SU-DHL-6 (cell line): ENCODE measurements around the gene MKRN1.

Experiments used
- H2AFZ ChIP-seq: fragments of 200-600 bp; sonication (generic); 2 replicates; pipeline ENCODE4 v1.6.1; 2014; ENCODE audit warnings: low read depth, mild to moderate bottlenecking, moderate library complexity, mixed read lengths, antibody characterized with exemption, low read length; ENCODE audit not compliant: severe bottlenecking
- H3F3A ChIP-seq: fragments of 200-600 bp; shearing (Covaris generic); 2 replicates; pipeline ENCODE4 v1.6.0; 2016; ENCODE audit warnings: antibody characterized with exemption, mild to moderate bottlenecking; ENCODE audit not compliant: insufficient read depth
- H3K27ac ChIP-seq: fragments of 200-600 bp; sonication (generic); 2 replicates; pipeline ENCODE4 v1.5.1; 2016; ENCODE audit warnings: low read depth, mild to moderate bottlenecking, low read length, moderate library complexity, mixed read lengths
- H3K27me3 ChIP-seq: fragments of 200-600 bp; sonication (generic), shearing (Covaris generic); 2 replicates; pipeline ENCODE4 v1.6.0; 2014; ENCODE audit warnings: mild to moderate bottlenecking, low read length
- H3K36me3 ChIP-seq: fragments of 200-600 bp; sonication (generic); 2 replicates; pipeline ENCODE4 v1.6.1; 2014; ENCODE audit warnings: mild to moderate bottlenecking, low read length, mixed read lengths
- H3K4me2 ChIP-seq: fragments of 300-600, 200-600 bp; shearing (Covaris generic), sonication (generic); 2 replicates; pipeline ENCODE4 v1.6.0; 2014; ENCODE audit warnings: low read length, low read depth, mild to moderate bottlenecking; ENCODE audit not compliant: poor library complexity, severe bottlenecking
- H3K4me3 ChIP-seq: fragments of 200-600 bp; sonication (generic); 2 replicates; pipeline ENCODE4 v1.5.1; 2014; ENCODE audit warnings: antibody characterized with exemption, low read length, mild to moderate bottlenecking, mixed read lengths; ENCODE audit not compliant: insufficient read depth, poor library complexity, severe bottlenecking
- H3K79me2 ChIP-seq: fragments of 200-600 bp; sonication (generic); 2 replicates; pipeline ENCODE4 v1.6.1; 2014; ENCODE audit warnings: mild to moderate bottlenecking, low read length, moderate library complexity; ENCODE audit not compliant: insufficient read depth
- H3K9ac ChIP-seq: fragments of 200-600 bp; sonication (generic); 2 replicates; pipeline ENCODE4 v1.7.0; 2014; ENCODE audit warnings: mild to moderate bottlenecking, low read length
- H3K9me2 ChIP-seq: fragments of 200-600 bp; sonication (generic); replicated peaks from 2 replicates; pipeline ENCODE4 v1.6.1; 2014; ENCODE audit warnings: low read length; ENCODE audit not compliant: insufficient read depth
- H3K9me3 ChIP-seq: fragments of 200-600 bp; sonication (generic); 2 replicates; pipeline ENCODE4 v1.6.1; 2014; ENCODE audit warnings: low read length, mixed read lengths; ENCODE audit not compliant: insufficient read depth
- H4K20me1 ChIP-seq: fragments of 200-600 bp; sonication (generic); 2 replicates; pipeline ENCODE4 v1.6.1; 2014; ENCODE audit warnings: low read depth, mild to moderate bottlenecking, antibody characterized with exemption, low read length, moderate library complexity, mixed read lengths
- CTCF ChIP-seq: fragments of 200-600 bp; sonication (generic); IDR thresholded peaks from one replicate; pipeline ENCODE4 v1.5.1; 2017; ENCODE audit warnings: antibody characterized with exemption, mild to moderate bottlenecking, low read length, moderate library complexity; ENCODE audit not compliant: insufficient read depth, poor library complexity, severe bottlenecking
- EZH2phosphoT487 ChIP-seq: fragments of 200-600 bp; sonication (generic), shearing (Covaris generic); conservative IDR thresholded peaks from 2 replicates; pipeline ENCODE4 v1.6.1; 2018; ENCODE audit warnings: mild to moderate bottlenecking, antibody characterized with exemption, low read length, moderate library complexity, mixed read lengths

MKRN1 gene

GRCh38 chr7:140495514-140496097 lies 16.3 kb upstream of the MKRN1 start:
- Histone ChIP-seq H2AFZ (no peak overlapping the region), H3F3A (no peaks in the 10 kb centered on the region), H3K79me2 (no peaks in the 10 kb centered on the region), H3K9me3 (no peaks in the 10 kb centered on the region), H3K36me3 (no peaks in the 10 kb centered on the region), H3K4me2 (no peak overlapping the region), H4K20me1 (no peaks in the 10 kb centered on the region), H3K27ac (no peak overlapping the region), H3K9ac (no peak overlapping the region), H3K9me2 (no peaks in the 10 kb centered on the region), H3K4me3 (no peak overlapping the region), H3K27me3 (no peaks in the 10 kb centered on the region)
- no peak for TF ChIP-seq CTCF
- TF ChIP-seq EZH2phosphoT487 = no peak

- TF ChIP-seq EZH2phosphoT487 (no peak), CTCF (no peak)
- Histone ChIP-seq H3K9me3 (no peaks in the 10 kb centered on the region), H3K27me3 (no peaks in the 10 kb centered on the region), H3K79me2 (no peaks in the 10 kb centered on the region), H3F3A (no peaks in the 10 kb centered on the region), H3K4me3 (no peak overlapping the region), H3K9ac (no peak overlapping the region), H4K20me1 (no peaks in the 10 kb centered on the region), H3K4me2 (no peak overlapping the region), H3K27ac (no peak overlapping the region), H3K9me2 (no peaks in the 10 kb centered on the region), H2AFZ (no peak overlapping the region), H3K36me3 (no peaks in the 10 kb centered on the region)
These were observed 15.6 kb upstream of the MKRN1 start for GRCh38 chr7:140494867-140495266.

- no peak overlapping the region for H2AFZ ChIP-seq
- H3K27ac ChIP-seq = no peak overlapping the region
These were observed 9.7 kb upstream of the MKRN1 start for GRCh38 chr7:140489026-140489359.

More at GRCh38 chr7:140489026-140489359, 9.7 kb upstream of the MKRN1 start:
- no peaks in the 10 kb centered on the region for H3K9me3 ChIP-seq
- H3K27me3 ChIP-seq = no peaks in the 10 kb centered on the region
- no peak for TF ChIP-seq EZH2phosphoT487
- no peak for TF ChIP-seq CTCF
- no peak overlapping the region for H3K9ac ChIP-seq
- H3K4me2 ChIP-seq = no peak overlapping the region
- H3K4me3 ChIP-seq = no peak overlapping the region
- no peaks in the 10 kb centered on the region for H3K9me2 ChIP-seq
- no peaks in the 10 kb centered on the region for H3F3A ChIP-seq
- no peaks in the 10 kb centered on the region for H3K79me2 ChIP-seq
- H3K36me3 ChIP-seq = no peaks in the 10 kb centered on the region
- H4K20me1 ChIP-seq = no peaks in the 10 kb centered on the region
